Measurements from ENCODE around the gene GPR37.

DNA sequence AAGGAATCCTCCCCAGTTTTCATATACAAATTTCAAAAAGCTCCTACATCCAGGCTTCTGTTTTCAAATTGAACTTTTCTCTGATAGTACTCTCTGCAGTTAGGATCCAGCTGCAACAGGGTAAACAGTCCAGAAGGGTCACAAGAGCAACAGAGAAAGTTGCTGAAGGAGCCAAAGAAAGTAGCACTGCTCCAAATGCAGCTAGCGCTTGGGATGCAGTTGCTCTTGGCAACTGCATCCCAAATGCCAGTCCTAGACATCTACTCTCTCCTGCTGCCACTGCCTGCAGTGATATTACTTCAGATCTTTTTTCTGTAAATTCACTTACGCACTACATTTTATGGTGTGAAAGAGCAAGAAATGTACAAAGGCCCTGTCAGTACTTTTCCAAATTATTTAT, 14.6 kb downstream of the GPR37 start:
- TF ChIP-seq CTCF (IDR thresholded peaks at IDR 0.05), result no peak
- TF ChIP-seq POLR2AphosphoS5 (IDR thresholded peaks at IDR 0.05), result no peak
- TF ChIP-seq POLR2A (IDR thresholded peaks at IDR 0.05), result no peak

Data from prostate gland (tissue), 2 donors.